ENCODE measurements around the gene EID3.
"Not testable (repeated sequence)": the region's sequence is repeated elsewhere in the genome, so short reads cannot be mapped to it uniquely, and the experiment has no call there.

Gene EID3

GRCh38 chr12:104303538-104304151, at the start of gene EID3:
Gene EID3, plus strand, starts transcription at chr12:104303739. Its CDS starts 196 bp downstream, at chr12:104303935.
- no peak for DNase-seq (ENCODE audit: low spot score)

GRCh38 chr12:104257913-104258472, 45.5 kb upstream of the EID3 start:
- DNase-seq (ENCODE audit: low spot score) = no peak

- DNase-seq (ENCODE audit: low spot score) = no peak
Observed at GRCh38 chr12:104258476-104259067, 45.0 kb upstream of the EID3 start.

- no peak for DNase-seq (ENCODE audit: low spot score)
Observed at GRCh38 chr12:104263026-104263425, 40.5 kb upstream of the EID3 start.

GRCh38 chr12:104263580-104264358, 39.8 kb upstream of the EID3 start:
- DNase-seq (ENCODE audit: low spot score) = no peak

GRCh38 chr12:104265436-104265835, 38.1 kb upstream of the EID3 start:
- not testable (repeated sequence) for DNase-seq (ENCODE audit: low spot score)

GRCh38 chr12:104272938-104273337, 30.6 kb upstream of the EID3 start:
- no peak for DNase-seq (ENCODE audit: low spot score)

- DNase-seq (ENCODE audit: low spot score) = no peak
Observed at GRCh38 chr12:104273503-104273902, 30.0 kb upstream of the EID3 start.

- DNase-seq (ENCODE audit: low spot score) = no peak
Observed at GRCh38 chr12:104274811-104275210, 28.7 kb upstream of the EID3 start.

GRCh38 chr12:104275689-104276088, 27.9 kb upstream of the EID3 start:
- no peak for DNase-seq (ENCODE audit: low spot score)

- DNase-seq (ENCODE audit: low spot score) = peak; percentile 34
Observed at GRCh38 chr12:104276273-104277131, 27.0 kb upstream of the EID3 start.

GRCh38 chr12:104279164-104279563, 24.4 kb upstream of the EID3 start:
- DNase-seq (ENCODE audit: low spot score) = no peak

GRCh38 chr12:104280111-104280510, 23.4 kb upstream of the EID3 start:
- no peak for DNase-seq (ENCODE audit: low spot score)

- DNase-seq (ENCODE audit: low spot score) = no peak
Observed at GRCh38 chr12:104280717-104281458, 22.7 kb upstream of the EID3 start.

GRCh38 chr12:104281636-104282035, 21.9 kb upstream of the EID3 start:
- DNase-seq (ENCODE audit: low spot score) = no peak

- no peak for DNase-seq (ENCODE audit: low spot score)
Observed at GRCh38 chr12:104282109-104282508, 21.4 kb upstream of the EID3 start.

GRCh38 chr12:104285740-104286515, 17.6 kb upstream of the EID3 start:
- DNase-seq (ENCODE audit: low spot score) = no peak

GRCh38 chr12:104286516-104287482, 16.7 kb upstream of the EID3 start:
- DNase-seq (ENCODE audit: low spot score) = peak; percentile 90

- DNase-seq (ENCODE audit: low spot score) = peak; percentile 91
Observed at GRCh38 chr12:104288635-104289274, 14.8 kb upstream of the EID3 start.

Measured in D341Med (cell line).